ENCODE results near the gene AIF1L. TPM values are rescaled to one million over a fixed set of nuclear protein-coding genes. Genes with fewer than 3 reads are reported as not detected.

The AIF1L gene
- total RNA-seq, 6 donors from 2014 or later, result 3.8 to 21.4 (median 10.5) TPM

DNA sequence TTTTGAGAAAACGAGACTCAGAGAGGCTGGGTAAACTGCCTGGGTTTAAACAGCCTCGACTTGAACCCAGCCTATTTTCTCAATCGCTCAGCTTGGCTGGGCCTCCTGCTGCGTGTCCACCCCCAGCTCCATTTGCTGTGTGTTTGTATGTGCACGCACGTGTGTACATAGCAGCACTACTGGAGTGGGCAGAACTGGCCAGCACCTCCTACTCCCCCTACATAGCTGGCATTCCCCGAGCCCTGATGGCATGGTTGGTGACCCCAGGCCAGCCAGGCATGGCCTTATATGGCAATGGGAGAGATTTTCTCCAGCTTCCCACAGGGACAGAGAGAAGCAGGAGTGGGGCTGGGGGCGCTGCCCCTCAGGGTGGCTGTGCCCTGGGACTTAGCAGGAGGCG lies 4.1 kb downstream of the AIF1L start:
- no peak for TF ChIP-seq POLR2A (IDR thresholded peaks at IDR 0.05)
- no peak for TF ChIP-seq EP300 (IDR thresholded peaks at IDR 0.05)
- TF ChIP-seq, protein P1, sequence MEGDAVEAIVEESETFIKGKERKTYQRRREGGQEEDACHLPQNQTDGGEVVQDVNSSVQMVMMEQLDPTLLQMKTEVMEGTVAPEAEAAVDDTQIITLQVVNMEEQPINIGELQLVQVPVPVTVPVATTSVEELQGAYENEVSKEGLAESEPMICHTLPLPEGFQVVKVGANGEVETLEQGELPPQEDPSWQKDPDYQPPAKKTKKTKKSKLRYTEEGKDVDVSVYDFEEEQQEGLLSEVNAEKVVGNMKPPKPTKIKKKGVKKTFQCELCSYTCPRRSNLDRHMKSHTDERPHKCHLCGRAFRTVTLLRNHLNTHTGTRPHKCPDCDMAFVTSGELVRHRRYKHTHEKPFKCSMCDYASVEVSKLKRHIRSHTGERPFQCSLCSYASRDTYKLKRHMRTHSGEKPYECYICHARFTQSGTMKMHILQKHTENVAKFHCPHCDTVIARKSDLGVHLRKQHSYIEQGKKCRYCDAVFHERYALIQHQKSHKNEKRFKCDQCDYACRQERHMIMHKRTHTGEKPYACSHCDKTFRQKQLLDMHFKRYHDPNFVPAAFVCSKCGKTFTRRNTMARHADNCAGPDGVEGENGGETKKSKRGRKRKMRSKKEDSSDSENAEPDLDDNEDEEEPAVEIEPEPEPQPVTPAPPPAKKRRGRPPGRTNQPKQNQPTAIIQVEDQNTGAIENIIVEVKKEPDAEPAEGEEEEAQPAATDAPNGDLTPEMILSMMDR (IDR thresholded peaks at IDR 0.05), result no peak
- no peak for TF ChIP-seq POLR2AphosphoS5 (IDR thresholded peaks at IDR 0.05)
- WGBS, 2 donors, result 79 to 87% methylated on average over 5 to 9 of the region's 9 CpGs
- Histone ChIP-seq H3K4me1 (peaks cover 11 to 37% (median 15%) of the 10 kb centered on the region in 4 donors), H3K36me3 (no peaks in the 10 kb centered on the region), H3K9me3 (no peaks in the 10 kb centered on the region), H3K4me3 (no peak overlapping the region), H3K27me3 (peaks cover 0 to 12% (median 4%) of the 10 kb centered on the region in 4 donors), H3K27ac (no peak overlapping the region)
- DNase-seq (no peak), ATAC-seq (ENCODE audit: low FRiP score in 2 of 2) (no peak)

- Histone ChIP-seq H3K27me3 (peaks cover 0 to 4% (median 1%) of the 10 kb centered on the region in 4 donors), H3K36me3 (no peaks in the 10 kb centered on the region), H3K27ac (peak overlapping the region in 1 of 4 donors; percentile 30), H3K9me3 (no peaks in the 10 kb centered on the region), H3K4me3 (no peak overlapping the region), H3K4me1 (peaks cover 5 to 29% (median 11%) of the 10 kb centered on the region in 4 donors)
- DNase-seq, result no peak
- TF ChIP-seq POLR2AphosphoS5 (IDR thresholded peaks at IDR 0.05) (no peak), EP300 (IDR thresholded peaks at IDR 0.05) (no peak), POLR2A (IDR thresholded peaks at IDR 0.05) (no peak)
- TF ChIP-seq, protein P1 (IDR thresholded peaks at IDR 0.05), result no peak
- 88 to 91% methylated on average over 11 of the region's 11 CpGs for WGBS, 2 donors
- ATAC-seq (ENCODE audit: low FRiP score in 2 of 2), result no peak
Measured at GRCh38 chr9:131101207-131101964, 5.1 kb downstream of the AIF1L start.

GRCh38 chr9:131103024-131103423 lies 6.7 kb downstream of the AIF1L start:
- 86 to 91% methylated on average over 9 of the region's 9 CpGs for WGBS, 2 donors
- DNase-seq, result no peak
- ATAC-seq (ENCODE audit: low FRiP score in 2 of 2), result no peak
- H3K9me3 ChIP-seq, result no peaks in the 10 kb centered on the region
- H3K4me3 ChIP-seq, result peak overlapping the region in 2 of 4 donors; percentile 0 to 8
- no peaks in the 10 kb centered on the region for H3K36me3 ChIP-seq
- H3K27me3 ChIP-seq, result no peaks in the 10 kb centered on the region
- peaks cover 0 to 14% (median 6%) of the 10 kb centered on the region in 4 donors for H3K4me1 ChIP-seq
- H3K27ac ChIP-seq, result peak overlapping the region in 1 of 4 donors; percentile 61
- TF ChIP-seq EP300 (IDR thresholded peaks at IDR 0.05) (no peak), POLR2A (IDR thresholded peaks at IDR 0.05) (no peak), POLR2AphosphoS5 (IDR thresholded peaks at IDR 0.05) (no peak)
- TF ChIP-seq, protein P1 (IDR thresholded peaks at IDR 0.05), result no peak

DNA sequence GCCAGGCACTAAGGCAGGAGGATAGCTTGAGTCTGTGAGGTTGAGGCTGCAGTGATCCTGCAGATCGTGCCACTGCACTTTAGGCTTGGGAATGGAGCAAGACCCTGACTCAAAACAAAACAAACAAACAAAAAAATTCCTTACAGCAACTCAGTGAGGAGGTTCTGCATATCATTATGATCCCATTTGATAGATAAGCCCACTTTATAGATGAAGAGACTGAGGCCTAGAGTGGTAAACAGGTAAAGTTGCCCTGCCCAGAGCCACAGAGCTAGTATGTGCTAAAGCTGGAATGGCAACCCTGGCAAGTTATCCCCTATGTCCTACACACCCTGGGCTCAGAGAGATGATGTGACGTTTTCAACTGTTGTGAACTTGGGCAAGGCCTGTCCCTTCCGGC lies 7.2 kb downstream of the AIF1L start:
- H3K4me1 ChIP-seq, result peaks cover 0 to 13% (median 6%) of the 10 kb centered on the region in 4 donors
- H3K4me3 ChIP-seq, result no peak overlapping the region
- ATAC-seq (ENCODE audit: low FRiP score in 2 of 2) (no peak), DNase-seq (no peak)
- 91 to 93% methylated on average over 3 of the region's 3 CpGs for WGBS, 2 donors
- H3K9me3 ChIP-seq, result no peaks in the 10 kb centered on the region
- TF ChIP-seq POLR2AphosphoS5 (IDR thresholded peaks at IDR 0.05) (no peak), EP300 (IDR thresholded peaks at IDR 0.05) (no peak), POLR2A (IDR thresholded peaks at IDR 0.05) (no peak)
- TF ChIP-seq, protein P1 (IDR thresholded peaks at IDR 0.05), result no peak
- no peaks in the 10 kb centered on the region for H3K27me3 ChIP-seq
- no peaks in the 10 kb centered on the region for H3K36me3 ChIP-seq
- H3K27ac ChIP-seq, result no peak overlapping the region
